Measurements from ENCODE around the gene PDE6A. TPM values are rescaled to one million over a fixed set of nuclear protein-coding genes. Genes with fewer than 3 reads are reported as not detected.

Gene PDE6A
- total and polyA plus RNA-seq, 2 of the 8 experiments (the other 6 are each of a cell fraction or from before 2014, with no cell fraction given), result not detected

DNA sequence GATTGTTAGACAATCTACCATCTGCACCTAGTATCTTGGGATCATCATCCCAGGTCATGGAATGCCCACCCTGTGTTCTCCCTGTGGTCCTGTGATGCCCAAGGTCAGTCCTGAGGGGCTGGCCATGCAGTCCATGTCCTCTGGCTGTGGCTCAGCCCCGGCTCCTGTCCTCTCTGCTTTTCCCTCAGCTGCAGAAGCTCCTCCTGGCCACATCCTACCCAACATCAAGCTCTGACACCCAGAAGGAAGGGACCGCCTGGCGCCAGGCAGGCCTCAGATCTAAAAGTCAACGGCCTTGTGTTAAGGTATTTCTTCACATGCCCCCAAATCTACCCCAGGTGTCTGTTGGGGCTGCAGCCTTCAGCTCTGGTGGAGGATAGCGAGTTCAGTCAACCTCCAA is 114.0 kb downstream of the PDE6A start:
- Histone ChIP-seq H2BK120ac (replicated peaks; ENCODE audit: low read depth, low read length) (no peak overlapping the region), H3K79me2 (ENCODE audit: control insufficient read depth in 1 of 2, insufficient read depth in 2 of 2, low read length in 2 of 2) (no peaks in the 10 kb centered on the region), H2BK15ac (ENCODE audit: low read length) (no peak overlapping the region), H3K27ac (ENCODE audit: low read depth, low read length) (no peak overlapping the region), H3K4me1 (replicated peaks in 1 of 4; ENCODE audit: control insufficient read depth in 3 of 4, insufficient read depth in 4 of 4, low read length in 3 of 4) (no peaks in the 10 kb centered on the region), H3K56ac (replicated peaks; ENCODE audit: insufficient read length, low read depth, low read length) (no peak overlapping the region), H3K18ac (ENCODE audit: extremely low read depth, low read length) (no peak overlapping the region), H3K4me2 (ENCODE audit: insufficient read depth in 1 of 2, low read depth in 2 of 2, low read length in 2 of 2) (no peak overlapping the region), H3K9ac (replicated peaks in 1 of 4; ENCODE audit: extremely low read depth in 1 of 4, low read depth in 3 of 4, low read length in 3 of 4) (no peak overlapping the region), H3K4me3 (ENCODE audit: extremely low read depth in 1 of 4, insufficient read depth in 2 of 4, low read depth in 3 of 4, low read length in 4 of 4) (no peak overlapping the region), H4K91ac (replicated peaks; ENCODE audit: insufficient read length, low read length) (no peak overlapping the region), H2AFZ (ENCODE audit: low read length) (no peak overlapping the region), H4K20me1 (replicated peaks in 1 of 2; ENCODE audit: control insufficient read depth in 1 of 2, insufficient read depth in 2 of 2, low read length in 2 of 2) (no peaks in the 10 kb centered on the region), H2BK12ac (ENCODE audit: low read depth, low read length) (no peak overlapping the region), H4K5ac (ENCODE audit: insufficient read length, low read depth, low read length) (no peak overlapping the region), H3K23me2 (ENCODE audit: low read depth, low read length) (no peaks in the 10 kb centered on the region), H2BK20ac (ENCODE audit: low read length) (no peak overlapping the region), H2BK5ac (ENCODE audit: low read depth, low read length) (no peak overlapping the region), H3K9me3 (ENCODE audit: insufficient read depth in 2 of 2, low read depth in 1 of 2, low read length in 1 of 2) (no peaks in the 10 kb centered on the region), H2AK5ac (ENCODE audit: low read depth, low read length) (no peak overlapping the region), H3K27me3 (replicated peaks in 1 of 4; ENCODE audit: control insufficient read depth in 3 of 4, extremely low read depth in 1 of 4, insufficient read depth in 3 of 4, low read length in 3 of 4) (no peaks in the 10 kb centered on the region), H4K8ac (ENCODE audit: extremely low read depth, insufficient read depth, low read length) (no peak overlapping the region), H3K14ac (ENCODE audit: insufficient read length) (no peak overlapping the region), H3K23ac (ENCODE audit: insufficient read length) (no peak overlapping the region), H3K4ac (replicated peaks; ENCODE audit: insufficient read length, low read depth, low read length) (no peak overlapping the region), H3K36me3 (ENCODE audit: control insufficient read depth in 2 of 4, insufficient read depth in 4 of 4, low read length in 3 of 4) (peaks cover 0 to 1% (median 0%) of the 10 kb centered on the region in 4 experiments; a peak in 1 of 8 replicates), H3K79me1 (ENCODE audit: low read depth, low read length) (no peaks in the 10 kb centered on the region)
- no peak for DNase-seq (ENCODE audit: low read depth in 1 of 2, low spot score in 2 of 2)
- ChIA-PET POLR2A (ENCODE audit: partially characterized antibody) (no interaction called here), CTCF (ENCODE audit: partially characterized antibody) (interaction anchor here (0.7 to 68.7 kb wide), 21 partner anchors 8 to 215 kb away, joined by 3 to 1740 read pairs (median 6); partner anchors contain the start of genes PPARGC1B and SLC26A2)
- WGBS, 2 experiments (ENCODE audit: extremely low coverage in 1 of 2, insufficient coverage in 1 of 2, insufficient read length in 1 of 2, insufficient replicate concordance in 2 of 2, low coverage in 1 of 2, low lambda C conversion rate in 2 of 2, missing lambda C conversion rate in 1 of 2), result 90% methylated on average over 5 of the region's 5 CpGs; no CpG with 5 or more reads in 1 of the 2 experiments
- no peak for FAIRE-seq
- no peak for TF ChIP-seq GABPA (IDR thresholded peaks at IDR 0.05; ENCODE audit: borderline replicate concordance, insufficient read depth, low read length)
- no peak for TF ChIP-seq MAFK (IDR thresholded peaks at IDR 0.05; ENCODE audit: low read depth, low read length)
- no peak for TF ChIP-seq CTBP2 (IDR thresholded peaks at IDR 0.05; ENCODE audit: borderline replicate concordance, insufficient read depth, insufficient read length, low read length)
